Natural killer cell (primary cell): ENCODE results near the gene MYOM1. TPM values are rescaled to one million over a fixed set of nuclear protein-coding genes. Genes with fewer than 3 reads are reported as not detected.

Experiments
- ATAC-seq, 3 donors: fragments of 150-1000 bp in 2 of 3; fragments of 200-7000 bp in 1 of 3; cut with Tn5 transposase; 1 replicate in 1 of 3; 2 replicates in 2 of 3; pipeline ENCODE4 v1.10.0; 2021; ENCODE audit warnings: mild to moderate bottlenecking in 2 of 3, moderate library complexity in 2 of 3
- DNase-seq, 2 donors: peaks; one replicate each; pipeline versions ENCODE4 v3.0.0 to v3.0.0-alpha.2; 2013 to 2021; ENCODE audit warnings: mixed read lengths in 1 of 2
- H3K27ac ChIP-seq: one replicate; pipeline ENCODE4 v1.5.1; 2013; ENCODE audit warnings: mild to moderate bottlenecking, low read length
- H3K27me3 ChIP-seq: one replicate; pipeline ENCODE4 v1.6.1; 2013; ENCODE audit warnings: low read length; ENCODE audit not compliant: control insufficient read depth, insufficient read depth
- H3K36me3 ChIP-seq: one replicate; pipeline ENCODE4 v1.6.1; 2013; ENCODE audit warnings: low read length; ENCODE audit not compliant: control insufficient read depth, insufficient read depth
- H3K4me1 ChIP-seq: one replicate; pipeline ENCODE4 v1.6.1; 2013; ENCODE audit warnings: low read length; ENCODE audit not compliant: control insufficient read depth, insufficient read depth
- H3K4me3 ChIP-seq: one replicate; pipeline ENCODE4 v1.5.1; 2013; ENCODE audit warnings: low read length
- H3K9me3 ChIP-seq: one replicate; pipeline ENCODE4 v1.6.1; 2013; ENCODE audit warnings: low read length; ENCODE audit not compliant: control insufficient read depth, insufficient read depth
- H3K27ac Mint-ChIP-seq, 2 donors: one replicate each; pipeline ENCODE4 v1.8.0; 2022; ENCODE audit warnings: mild to moderate bottlenecking in 2 of 2, mixed read lengths in 2 of 2, moderate library complexity in 1 of 2
- H3K27me3 Mint-ChIP-seq, 2 donors: one replicate each; pipeline ENCODE4 v1.8.0; 2022; ENCODE audit warnings: low read depth in 2 of 2, mixed read lengths in 2 of 2
- H3K36me3 Mint-ChIP-seq: one replicate; pipeline ENCODE4 v1.8.0; 2022; ENCODE audit warnings: mixed read lengths
- H3K4me1 Mint-ChIP-seq, 2 donors: one replicate each; pipeline ENCODE4 v1.8.0; 2022; ENCODE audit warnings: mixed read lengths in 2 of 2
- H3K4me3 Mint-ChIP-seq: one replicate; pipeline ENCODE4 v1.8.0; 2022; ENCODE audit warnings: mild to moderate bottlenecking, moderate library complexity, mixed read lengths
- H3K9me3 Mint-ChIP-seq, 2 donors: one replicate each; pipeline ENCODE4 v1.8.0; 2022; ENCODE audit warnings: mixed read lengths in 2 of 2
- WGBS: methylation state at CpG from one replicate; pipeline ENCODE4 v1.1.7; 2013; ENCODE audit warnings: missing lambda C conversion rate; ENCODE audit not compliant: insufficient coverage; 5-methylcytosine and 5-hydroxymethylcytosine counted together
- intact Hi-C: fragments of 100-400 bp; cut with micrococcal nuclease; formaldehyde crosslinking; loops from one replicate; pipeline ENCODE4 v1.14.2; 2022
- total RNA-seq, 4 donors: library from RNA; stranded (reverse); fragments of 120-200 nt in 1 of 4; gene quantifications; one replicate each; pipeline versions ENCODE4 v1.2.3 to v1.2.4, GENCODE V29; 2013 to 2022
- TF ChIP-seq, protein P1 (sequence below): fragments of 200-600 bp; IDR thresholded peaks from one replicate; pipeline ENCODE4 v1.8.0; 2022; ENCODE audit warnings: antibody characterized with exemption

The MYOM1 gene
- total RNA-seq, 3 donors from 2014 or later (not counting 1 experiment from before 2014, with no cell fraction given), result 1.7 to 5.8 (median 3.0) TPM

DNA sequence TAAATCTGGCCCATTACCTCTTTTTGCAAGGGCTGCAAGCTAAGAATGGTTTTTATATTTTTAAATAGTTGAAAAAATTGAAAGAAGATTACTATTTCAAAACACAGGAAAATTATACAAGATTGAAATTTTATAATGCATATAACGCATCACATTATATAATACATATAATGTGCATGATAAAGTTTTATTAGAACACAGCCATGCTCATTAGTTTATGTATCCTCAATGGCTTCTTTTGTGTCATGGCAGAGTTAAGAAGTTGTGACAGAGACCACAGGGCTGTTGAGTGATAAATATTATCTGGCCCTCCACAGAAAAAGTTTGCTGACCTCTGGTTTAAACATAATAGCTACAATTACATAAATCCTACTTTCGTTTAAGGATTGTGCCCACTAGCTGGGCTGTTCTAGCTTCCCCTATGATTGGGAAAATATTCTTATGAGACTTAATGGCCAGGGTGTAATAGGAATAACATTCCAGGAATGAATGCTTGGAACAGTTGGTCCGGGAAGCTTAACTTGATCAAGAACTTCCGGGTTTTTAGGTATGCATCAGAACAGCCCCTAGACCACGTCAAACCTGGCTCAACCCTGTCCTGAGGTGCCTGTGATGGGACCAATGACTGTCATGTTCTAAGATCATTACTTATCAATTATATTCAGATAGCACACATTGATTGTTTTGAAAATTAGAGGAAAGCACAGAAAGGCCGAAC, 108.1 kb downstream of the MYOM1 start:
- intact Hi-C loops, result no loop called here
- no peaks in the 10 kb centered on the region for H3K9me3 ChIP-seq
- no peak overlapping the region for H3K27ac ChIP-seq
- no peaks in the 10 kb centered on the region for H3K9me3 Mint-ChIP-seq
- no peaks in the 10 kb centered on the region for H3K36me3 ChIP-seq
- no peak overlapping the region for H3K4me3 Mint-ChIP-seq
- H3K4me1 Mint-ChIP-seq, result no peaks in the 10 kb centered on the region
- no peaks in the 10 kb centered on the region for H3K4me1 ChIP-seq
- H3K27ac Mint-ChIP-seq, result no peak overlapping the region
- no peaks in the 10 kb centered on the region for H3K36me3 Mint-ChIP-seq
- no peaks in the 10 kb centered on the region for H3K27me3 Mint-ChIP-seq
- H3K4me3 ChIP-seq, result no peak overlapping the region
- no peak for ATAC-seq
- DNase-seq, result no peak
- WGBS, result 73% methylated on average over 4 of the region's 6 CpGs
- TF ChIP-seq, protein P1, sequence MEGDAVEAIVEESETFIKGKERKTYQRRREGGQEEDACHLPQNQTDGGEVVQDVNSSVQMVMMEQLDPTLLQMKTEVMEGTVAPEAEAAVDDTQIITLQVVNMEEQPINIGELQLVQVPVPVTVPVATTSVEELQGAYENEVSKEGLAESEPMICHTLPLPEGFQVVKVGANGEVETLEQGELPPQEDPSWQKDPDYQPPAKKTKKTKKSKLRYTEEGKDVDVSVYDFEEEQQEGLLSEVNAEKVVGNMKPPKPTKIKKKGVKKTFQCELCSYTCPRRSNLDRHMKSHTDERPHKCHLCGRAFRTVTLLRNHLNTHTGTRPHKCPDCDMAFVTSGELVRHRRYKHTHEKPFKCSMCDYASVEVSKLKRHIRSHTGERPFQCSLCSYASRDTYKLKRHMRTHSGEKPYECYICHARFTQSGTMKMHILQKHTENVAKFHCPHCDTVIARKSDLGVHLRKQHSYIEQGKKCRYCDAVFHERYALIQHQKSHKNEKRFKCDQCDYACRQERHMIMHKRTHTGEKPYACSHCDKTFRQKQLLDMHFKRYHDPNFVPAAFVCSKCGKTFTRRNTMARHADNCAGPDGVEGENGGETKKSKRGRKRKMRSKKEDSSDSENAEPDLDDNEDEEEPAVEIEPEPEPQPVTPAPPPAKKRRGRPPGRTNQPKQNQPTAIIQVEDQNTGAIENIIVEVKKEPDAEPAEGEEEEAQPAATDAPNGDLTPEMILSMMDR, result no peak
- H3K27me3 ChIP-seq, result no peaks in the 10 kb centered on the region

DNA sequence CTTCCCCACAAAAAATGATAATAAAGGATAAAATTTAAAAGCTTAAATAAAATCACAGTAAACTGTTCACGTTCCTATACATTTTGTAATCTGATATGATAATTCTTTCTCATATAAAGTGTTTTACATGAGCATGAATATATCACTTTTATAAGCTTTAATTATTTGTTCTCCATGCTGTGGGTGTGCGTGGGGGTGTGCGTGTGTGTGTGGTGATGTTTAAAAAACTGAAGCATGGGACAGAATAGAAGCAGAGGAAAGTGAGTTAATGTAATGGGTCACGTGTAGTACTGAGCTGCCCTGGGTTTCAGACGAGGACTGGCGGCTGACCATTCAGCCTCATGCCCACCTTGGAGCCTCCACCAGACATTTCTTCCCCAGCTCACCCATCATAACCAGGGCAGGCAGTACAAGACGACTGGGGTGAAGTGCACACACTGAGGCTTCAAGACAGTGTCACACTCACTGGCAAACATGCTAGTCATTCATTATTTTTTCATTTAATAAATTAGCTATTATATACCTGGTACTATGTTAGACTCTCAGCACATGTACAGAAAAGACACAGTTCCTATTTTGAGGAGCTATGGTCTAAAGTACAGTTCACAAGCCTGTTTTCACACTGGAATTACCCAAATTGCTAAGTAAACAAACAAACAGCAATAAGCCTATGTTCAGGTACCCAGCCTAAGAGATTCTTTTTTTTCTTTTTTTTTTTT, 109.6 kb downstream of the MYOM1 start:
- Histone ChIP-seq H3K27ac (no peak overlapping the region), H3K36me3 (no peaks in the 10 kb centered on the region), H3K27me3 (no peaks in the 10 kb centered on the region), H3K4me1 (no peaks in the 10 kb centered on the region), H3K4me3 (no peak overlapping the region), H3K9me3 (no peaks in the 10 kb centered on the region)
- WGBS, result 94% methylated on average over 5 of the region's 7 CpGs
- H3K27ac Mint-ChIP-seq, result no peak overlapping the region
- no peaks in the 10 kb centered on the region for H3K27me3 Mint-ChIP-seq
- TF ChIP-seq, protein P1, result no peak
- ATAC-seq (no peak), DNase-seq (no peak)
- no peaks in the 10 kb centered on the region for H3K9me3 Mint-ChIP-seq
- H3K4me1 Mint-ChIP-seq, result no peaks in the 10 kb centered on the region
- no peak overlapping the region for H3K4me3 Mint-ChIP-seq
- H3K36me3 Mint-ChIP-seq, result no peaks in the 10 kb centered on the region
- intact Hi-C loops, result no loop called here

DNA sequence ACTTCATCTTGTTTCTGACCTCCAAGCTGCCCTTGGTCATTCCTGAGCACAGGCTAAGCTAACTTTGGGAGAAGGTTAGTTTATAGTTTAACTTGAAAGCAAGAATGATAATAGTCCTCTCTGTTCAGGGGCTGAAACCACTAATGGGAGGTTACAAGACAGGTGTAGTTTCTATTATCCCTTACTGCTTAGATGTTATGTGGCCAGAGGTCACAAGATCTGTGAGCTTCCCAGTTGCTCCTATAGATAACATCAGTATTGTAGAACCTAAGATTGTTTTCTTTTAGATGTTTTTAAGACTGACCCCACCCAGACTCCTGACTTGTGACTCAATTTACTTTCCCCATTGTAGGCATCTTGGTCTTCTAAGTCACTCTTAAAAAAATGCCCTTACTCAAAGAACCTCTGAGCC, 112.0 kb downstream of the MYOM1 start:
- Mint-ChIP-seq H3K4me1 (no peaks in the 10 kb centered on the region), H3K27me3 (no peaks in the 10 kb centered on the region), H3K9me3 (no peaks in the 10 kb centered on the region), H3K27ac (no peak overlapping the region), H3K4me3 (no peak overlapping the region), H3K36me3 (no peaks in the 10 kb centered on the region)
- intact Hi-C loops, result no loop called here
- H3K9me3 ChIP-seq, result no peaks in the 10 kb centered on the region
- no peaks in the 10 kb centered on the region for H3K4me1 ChIP-seq
- TF ChIP-seq, protein P1, result no peak
- H3K27me3 ChIP-seq, result no peaks in the 10 kb centered on the region
- H3K4me3 ChIP-seq, result no peak overlapping the region
- no peak overlapping the region for H3K27ac ChIP-seq
- DNase-seq, result no peak
- no peaks in the 10 kb centered on the region for H3K36me3 ChIP-seq
- ATAC-seq, result no peak
